DOHH2 (cell line): ENCODE results near the gene LDLRAD4.

Source experiments
- H3F3A ChIP-seq: fragments of 200-600 bp; sonication (generic), shearing (Covaris generic); 2 replicates; pipeline ENCODE4 v1.6.0; 2016; ENCODE audit warnings: antibody characterized with exemption, mild to moderate bottlenecking; ENCODE audit not compliant: control insufficient read depth, insufficient read depth
- H3K27ac ChIP-seq: fragments of 200-600 bp; sonication (generic); 2 replicates; pipeline ENCODE4 v1.5.1; 2014; ENCODE audit warnings: low read depth, mild to moderate bottlenecking, low read length, moderate library complexity
- H3K27me3 ChIP-seq: fragments of 200-600 bp; sonication (generic); 2 replicates; pipeline ENCODE4 v1.6.1; 2014; ENCODE audit warnings: mild to moderate bottlenecking, low read length, mixed read lengths; ENCODE audit not compliant: control insufficient read depth
- H3K36me3 ChIP-seq: fragments of 200-600 bp; sonication (generic); 2 replicates; pipeline ENCODE4 v1.6.1; 2014; ENCODE audit warnings: mild to moderate bottlenecking, low read length, moderate library complexity, mixed read lengths; ENCODE audit not compliant: control insufficient read depth
- H3K4me1 ChIP-seq: fragments of 200-600 bp; sonication (generic); 2 replicates; pipeline ENCODE4 v1.6.1; 2014; ENCODE audit warnings: mild to moderate bottlenecking, low read length, mixed read lengths; ENCODE audit not compliant: control insufficient read depth
- H3K4me2 ChIP-seq: fragments of 200-600 bp; sonication (generic); 2 replicates; pipeline ENCODE4 v1.6.0; 2014; ENCODE audit warnings: mild to moderate bottlenecking, low read length, moderate library complexity
- H3K4me3 ChIP-seq: fragments of 200-600 bp; sonication (generic); 2 replicates; pipeline ENCODE4 v1.5.1; 2014; ENCODE audit warnings: mild to moderate bottlenecking, low read length, mixed read lengths
- H3K79me2 ChIP-seq: fragments of 200-600 bp; sonication (generic); 2 replicates; pipeline ENCODE4 v1.6.1; 2014; ENCODE audit warnings: mild to moderate bottlenecking, low read length, mixed read lengths; ENCODE audit not compliant: control insufficient read depth
- H3K9me2 ChIP-seq: fragments of 200-600 bp; sonication (generic); replicated peaks from 2 replicates; pipeline ENCODE4 v1.6.1; 2014; ENCODE audit warnings: mild to moderate bottlenecking, low read length, mixed read lengths; ENCODE audit not compliant: control insufficient read depth
- H3K9me3 ChIP-seq: fragments of 200-600 bp; sonication (generic); 2 replicates; pipeline ENCODE4 v1.6.1; 2014; ENCODE audit warnings: antibody characterized with exemption, low read length, mixed read lengths; ENCODE audit not compliant: control insufficient read depth, insufficient read depth
- H4K20me1 ChIP-seq: fragments of 200-600 bp; sonication (generic); 2 replicates; pipeline ENCODE4 v1.6.0; 2014; ENCODE audit warnings: low read depth, mild to moderate bottlenecking, antibody characterized with exemption, low read length, moderate library complexity; ENCODE audit not compliant: control insufficient read depth, insufficient read depth
- EZH2phosphoT487 ChIP-seq: fragments of 200-600 bp; sonication (generic); IDR thresholded peaks from 2 replicates; pipeline ENCODE4 v1.6.1; 2017; ENCODE audit warnings: borderline replicate concordance, mild to moderate bottlenecking, antibody characterized with exemption, low read length, moderate library complexity, mixed read lengths
- TF ChIP-seq, protein P1 (sequence below): fragments of 200-600 bp; sonication (generic); IDR thresholded peaks from one replicate; pipeline ENCODE4 v1.5.1; 2014; ENCODE audit warnings: antibody characterized with exemption, mild to moderate bottlenecking, low read depth, low read length; ENCODE audit not compliant: poor library complexity, severe bottlenecking

LDLRAD4 gene

DNA sequence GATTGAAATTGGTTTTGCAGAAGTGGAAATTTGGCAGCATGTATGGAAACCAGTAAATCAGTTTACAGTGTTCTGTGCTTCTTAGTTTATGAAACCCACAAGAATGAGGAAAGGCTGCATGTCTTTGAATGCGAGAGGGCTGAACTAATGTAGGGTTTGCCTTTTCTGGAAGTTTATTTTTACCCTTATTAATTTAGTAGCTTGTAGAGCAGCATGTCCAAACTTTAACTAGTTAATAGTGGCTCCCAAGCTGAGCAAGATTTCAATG is 50.4 kb downstream of the LDLRAD4 start:
- H3K4me2 ChIP-seq = no peak overlapping the region
- no peaks in the 10 kb centered on the region for H3K36me3 ChIP-seq
- no peaks in the 10 kb centered on the region for H3K79me2 ChIP-seq
- no peaks in the 10 kb centered on the region for H3F3A ChIP-seq
- H3K9me3 ChIP-seq = no peaks in the 10 kb centered on the region
- H3K9me2 ChIP-seq = no peaks in the 10 kb centered on the region
- no peaks in the 10 kb centered on the region for H3K4me1 ChIP-seq
- H3K27ac ChIP-seq = no peak overlapping the region
- H3K4me3 ChIP-seq = no peak overlapping the region
- no peak for TF ChIP-seq EZH2phosphoT487
- TF ChIP-seq, protein P1, sequence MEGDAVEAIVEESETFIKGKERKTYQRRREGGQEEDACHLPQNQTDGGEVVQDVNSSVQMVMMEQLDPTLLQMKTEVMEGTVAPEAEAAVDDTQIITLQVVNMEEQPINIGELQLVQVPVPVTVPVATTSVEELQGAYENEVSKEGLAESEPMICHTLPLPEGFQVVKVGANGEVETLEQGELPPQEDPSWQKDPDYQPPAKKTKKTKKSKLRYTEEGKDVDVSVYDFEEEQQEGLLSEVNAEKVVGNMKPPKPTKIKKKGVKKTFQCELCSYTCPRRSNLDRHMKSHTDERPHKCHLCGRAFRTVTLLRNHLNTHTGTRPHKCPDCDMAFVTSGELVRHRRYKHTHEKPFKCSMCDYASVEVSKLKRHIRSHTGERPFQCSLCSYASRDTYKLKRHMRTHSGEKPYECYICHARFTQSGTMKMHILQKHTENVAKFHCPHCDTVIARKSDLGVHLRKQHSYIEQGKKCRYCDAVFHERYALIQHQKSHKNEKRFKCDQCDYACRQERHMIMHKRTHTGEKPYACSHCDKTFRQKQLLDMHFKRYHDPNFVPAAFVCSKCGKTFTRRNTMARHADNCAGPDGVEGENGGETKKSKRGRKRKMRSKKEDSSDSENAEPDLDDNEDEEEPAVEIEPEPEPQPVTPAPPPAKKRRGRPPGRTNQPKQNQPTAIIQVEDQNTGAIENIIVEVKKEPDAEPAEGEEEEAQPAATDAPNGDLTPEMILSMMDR = no peak
- no peaks in the 10 kb centered on the region for H3K27me3 ChIP-seq
- H4K20me1 ChIP-seq = no peaks in the 10 kb centered on the region

- H3K79me2 ChIP-seq = no peaks in the 10 kb centered on the region
- no peaks in the 10 kb centered on the region for H3K27me3 ChIP-seq
- no peaks in the 10 kb centered on the region for H4K20me1 ChIP-seq
- no peaks in the 10 kb centered on the region for H3F3A ChIP-seq
- H3K9me2 ChIP-seq = no peaks in the 10 kb centered on the region
- H3K4me3 ChIP-seq = no peak overlapping the region
- no peaks in the 10 kb centered on the region for H3K4me1 ChIP-seq
- H3K4me2 ChIP-seq = no peak overlapping the region
- no peak overlapping the region for H3K27ac ChIP-seq
- H3K36me3 ChIP-seq = no peaks in the 10 kb centered on the region
- no peak for TF ChIP-seq EZH2phosphoT487
- TF ChIP-seq, protein P1 = no peak
- no peaks in the 10 kb centered on the region for H3K9me3 ChIP-seq
These were observed 51.0 kb downstream of the LDLRAD4 start for GRCh38 chr18:13269521-13270011.

GRCh38 chr18:13270279-13270855 is 51.8 kb downstream of the LDLRAD4 start:
- no peak overlapping the region for H3K27ac ChIP-seq
- no peak overlapping the region for H3K4me2 ChIP-seq
- no peaks in the 10 kb centered on the region for H4K20me1 ChIP-seq
- H3F3A ChIP-seq = no peaks in the 10 kb centered on the region
- H3K4me3 ChIP-seq = no peak overlapping the region
- no peaks in the 10 kb centered on the region for H3K36me3 ChIP-seq
- H3K9me2 ChIP-seq = no peaks in the 10 kb centered on the region
- H3K27me3 ChIP-seq = no peaks in the 10 kb centered on the region
- H3K4me1 ChIP-seq = no peaks in the 10 kb centered on the region
- no peaks in the 10 kb centered on the region for H3K9me3 ChIP-seq
- no peaks in the 10 kb centered on the region for H3K79me2 ChIP-seq
- TF ChIP-seq EZH2phosphoT487 = no peak
- TF ChIP-seq, protein P1 = no peak
